H9 (cell line): ENCODE results near the gene FASTK. TPM values are rescaled to one million over a fixed set of nuclear protein-coding genes. Genes with fewer than 3 reads are reported as not detected.

Experiments used
- DNase-seq: peaks from one replicate; pipeline ENCODE4 v3.0.0-alpha.2; 2017
- H2AFZ ChIP-seq: one replicate; pipeline ENCODE4 v1.6.1; 2013; ENCODE audit warnings: mild to moderate bottlenecking, low read length, control low read depth, moderate library complexity
- H2AK5ac ChIP-seq: 2 replicates; pipeline ENCODE4 v1.6.1; 2013; ENCODE audit warnings: low read length, control low read depth, mixed read lengths; ENCODE audit not compliant: insufficient read length
- H2BK120ac ChIP-seq: one replicate; pipeline ENCODE4 v1.6.1; 2013; ENCODE audit warnings: low read depth, mild to moderate bottlenecking, low read length, control low read depth, inconsistent platforms; ENCODE audit not compliant: poor library complexity, severe bottlenecking
- H2BK12ac ChIP-seq: 2 replicates; pipeline ENCODE4 v1.6.1; 2013; ENCODE audit warnings: low read length, control low read depth, mixed read lengths, low read depth; ENCODE audit not compliant: insufficient read length
- H2BK15ac ChIP-seq: 2 replicates; pipeline ENCODE4 v1.6.1; 2013; ENCODE audit warnings: low read depth, low read length, control low read depth
- H2BK20ac ChIP-seq: one replicate; pipeline ENCODE4 v1.6.1; 2013; ENCODE audit warnings: low read depth, mild to moderate bottlenecking, low read length, control low read depth, inconsistent platforms; ENCODE audit not compliant: poor library complexity, severe bottlenecking
- H2BK5ac ChIP-seq: 2 replicates; pipeline ENCODE4 v1.6.1; 2013; ENCODE audit warnings: low read length, control low read depth, mixed read lengths; ENCODE audit not compliant: insufficient read length
- H3K14ac ChIP-seq: 2 replicates; pipeline ENCODE4 v1.6.1; 2013; ENCODE audit warnings: low read length, control low read depth; ENCODE audit not compliant: insufficient read depth
- H3K18ac ChIP-seq: 2 replicates; pipeline ENCODE4 v1.6.1; 2013; ENCODE audit warnings: low read depth, mild to moderate bottlenecking, mixed read lengths, low read length, control low read depth; ENCODE audit not compliant: insufficient read length
- H3K23ac ChIP-seq: 2 replicates; pipeline ENCODE4 v1.6.1; 2013; ENCODE audit warnings: low read length, control low read depth, mixed read lengths, low read depth; ENCODE audit not compliant: insufficient read length
- H3K23me2 ChIP-seq: 2 replicates; pipeline ENCODE4 v1.6.1; 2013; ENCODE audit warnings: low read depth, mild to moderate bottlenecking, mixed read lengths, low read length, control low read depth; ENCODE audit not compliant: insufficient read length, poor library complexity, severe bottlenecking
- H3K27ac ChIP-seq: 2 replicates; pipeline ENCODE4 v1.5.1; 2013; ENCODE audit warnings: low read length, control low read depth, mixed read lengths, low read depth; ENCODE audit not compliant: insufficient read length
- H3K27me3 ChIP-seq: 2 replicates; pipeline ENCODE4 v1.6.1; 2013; ENCODE audit warnings: low read length, control low read depth, inconsistent platforms; ENCODE audit not compliant: insufficient read depth
- H3K4ac ChIP-seq: 2 replicates; pipeline ENCODE4 v1.6.1; 2013; ENCODE audit warnings: low read depth, mild to moderate bottlenecking, control low read depth, inconsistent platforms, low read length, moderate library complexity
- H3K4me1 ChIP-seq: 2 replicates; pipeline ENCODE4 v1.6.1; 2013; ENCODE audit warnings: low read length, control low read depth, inconsistent platforms; ENCODE audit not compliant: insufficient read depth
- H3K4me2 ChIP-seq: 2 replicates; pipeline ENCODE4 v1.6.1; 2013; ENCODE audit warnings: low read length, control low read depth, mixed read lengths; ENCODE audit not compliant: insufficient read length, insufficient read depth
- H3K56ac ChIP-seq: 2 replicates; pipeline ENCODE4 v1.6.1; 2013; ENCODE audit warnings: low read depth, mild to moderate bottlenecking, mixed read lengths, low read length, control low read depth; ENCODE audit not compliant: insufficient read length
- H3K79me1 ChIP-seq: 2 replicates; pipeline ENCODE4 v1.6.1; 2013; ENCODE audit warnings: low read depth, mild to moderate bottlenecking, moderate library complexity, low read length, control low read depth, inconsistent platforms; ENCODE audit not compliant: insufficient read depth, poor library complexity, severe bottlenecking
- H3K79me2 ChIP-seq: 2 replicates; pipeline ENCODE4 v1.6.1; 2013; ENCODE audit warnings: low read length, control low read depth, inconsistent platforms; ENCODE audit not compliant: insufficient read depth
- H3K9ac ChIP-seq: 2 replicates; pipeline ENCODE4 v1.6.1; 2013; ENCODE audit warnings: low read length, control low read depth, mixed read lengths; ENCODE audit not compliant: insufficient read length; ENCODE audit errors: extremely low read depth
- H3K9me3 ChIP-seq: one replicate; pipeline ENCODE4 v1.6.1; 2013; ENCODE audit warnings: low read depth, low read length, inconsistent platforms; ENCODE audit not compliant: control insufficient read depth
- H3T11ph ChIP-seq: one replicate; pipeline ENCODE4 v1.6.1; 2013; ENCODE audit warnings: mild to moderate bottlenecking, low read length, control low read depth, inconsistent platforms
- H4K20me1 ChIP-seq: one replicate; pipeline ENCODE4 v1.6.1; 2013; ENCODE audit not compliant: control insufficient read depth, insufficient read length, insufficient read depth
- H4K5ac ChIP-seq: 2 replicates; pipeline ENCODE4 v1.6.1; 2013; ENCODE audit warnings: low read depth, mild to moderate bottlenecking, mixed read lengths, low read length, control low read depth; ENCODE audit not compliant: insufficient read length
- H4K8ac ChIP-seq: replicated peaks from 2 replicates; pipeline ENCODE4 v1.6.1; 2013; ENCODE audit warnings: low read length, control low read depth, mixed read lengths, low read depth; ENCODE audit not compliant: insufficient read length
- H4K91ac ChIP-seq: 2 replicates; pipeline ENCODE4 v1.6.1; 2013; ENCODE audit warnings: low read depth, mild to moderate bottlenecking, moderate library complexity, mixed read lengths, low read length, control low read depth; ENCODE audit not compliant: insufficient read length
- H3K27ac Mint-ChIP-seq, 3 experiments: 2 replicates in 2 of 3; 3 replicates in 1 of 3; pipeline ENCODE4 v1.8.0; 2020 to 2021; ENCODE audit warnings: mixed read lengths in 3 of 3, mild to moderate bottlenecking in 1 of 3, moderate library complexity in 1 of 3
- H3K27me3 Mint-ChIP-seq: 2 replicates; pipeline ENCODE4 v1.8.0; 2021; ENCODE audit warnings: low read depth, mild to moderate bottlenecking, moderate library complexity, mixed read lengths
- H3K36me3 Mint-ChIP-seq, 3 experiments: 2 replicates in 2 of 3; 3 replicates in 1 of 3; pipeline ENCODE4 v1.8.0; 2020 to 2021; ENCODE audit warnings: low read depth in 3 of 3, mixed read lengths in 3 of 3; ENCODE audit not compliant: insufficient read depth in 1 of 3
- H3K4me1 Mint-ChIP-seq, 2 experiments: 2 replicates each; pipeline ENCODE4 v1.8.0; 2020; ENCODE audit warnings: mixed read lengths in 2 of 2
- H3K4me3 Mint-ChIP-seq, 2 experiments: 2 replicates in 1 of 2; 3 replicates in 1 of 2; pipeline ENCODE4 v1.8.0; 2020 to 2021; ENCODE audit warnings: mild to moderate bottlenecking in 2 of 2, mixed read lengths in 2 of 2, moderate library complexity in 1 of 2
- H3K9me3 Mint-ChIP-seq, 2 experiments: 2 replicates in 1 of 2; 3 replicates in 1 of 2; pipeline ENCODE4 v1.8.0; 2020; ENCODE audit warnings: mild to moderate bottlenecking in 2 of 2, mixed read lengths in 2 of 2, moderate library complexity in 1 of 2
- WGBS: extraction: QIAGEN DNeasy Blood & Tissue Kit; methylation state at CpG from one replicate; pipeline ENCODE4 v1.1.7; 2013; ENCODE audit warnings: missing lambda C conversion rate, low lambda C conversion rate, mixed read lengths; ENCODE audit not compliant: insufficient read length; ENCODE audit errors: extremely low coverage; 5-methylcytosine and 5-hydroxymethylcytosine counted together
- total RNA-seq: library from RNA; stranded (reverse); gene quantifications from 2 replicates; pipeline ENCODE4 v1.2.1, GENCODE V29; 2021
- TF ChIP-seq, protein P1 (sequence below): fragments of 200-600 bp; sonication (generic); conservative IDR thresholded peaks from 3 replicates; pipeline ENCODE4 v1.8.0; 2021; ENCODE audit warnings: antibody characterized with exemption, mild to moderate bottlenecking

The FASTK gene
- total RNA-seq, 1 experiment from 2014 or later, result 57.8 TPM

DNA sequence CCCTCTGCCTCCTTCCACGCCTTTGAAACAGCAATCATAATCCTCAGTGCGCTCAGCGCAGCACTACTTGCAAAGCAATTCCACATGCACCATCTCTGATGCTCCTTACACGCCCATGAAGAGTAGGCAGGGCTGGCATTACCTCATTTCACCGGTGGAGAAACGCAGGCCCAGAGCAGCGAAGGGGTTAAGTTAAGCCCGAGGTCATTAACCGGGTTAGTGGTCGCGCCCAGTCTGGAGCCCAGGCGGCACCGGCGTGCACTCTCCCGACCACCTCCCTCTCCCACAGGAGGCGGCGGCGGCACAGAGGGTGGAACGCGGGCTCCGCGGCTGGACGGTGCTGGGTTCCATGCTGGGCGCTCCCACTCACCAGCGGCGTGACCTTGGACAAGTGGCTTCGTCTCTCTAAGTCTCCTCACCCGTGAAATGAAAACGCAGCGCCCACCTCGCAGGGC lies 515 bp downstream of the FASTK start:
- Histone ChIP-seq H3T11ph (no peak overlapping the region), H3K56ac (no peak overlapping the region), H2BK120ac (no peak overlapping the region), H3K9ac (peak overlapping the region; percentile 74), H2BK5ac (no peak overlapping the region), H4K20me1 (no peaks in the 10 kb centered on the region), H2BK20ac (no peak overlapping the region), H3K79me2 (no peaks in the 10 kb centered on the region; the same call in 1 of the 2 replicates), H3K27ac (no peak overlapping the region), H3K23ac (no peak overlapping the region), H2AFZ (no peak overlapping the region), H3K14ac (no peak overlapping the region; the same call in 1 of the 2 replicates), H3K18ac (no peak overlapping the region), H3K27me3 (no peaks in the 10 kb centered on the region; the same call in 1 of the 2 replicates), H4K5ac (no peak overlapping the region), H3K9me3 (no peaks in the 10 kb centered on the region), H3K79me1 (no peaks in the 10 kb centered on the region), H3K4me2 (peak overlapping the region; percentile 70), H3K4me1 (0 out of 2 replicates have a peak, but pooled peaks cover under 1% of the 10 kb centered on the region), H4K91ac (no peak overlapping the region), H3K4ac (no peak overlapping the region), H2BK15ac (no peak overlapping the region), H3K23me2 (peaks cover 7% of the 10 kb centered on the region), H2AK5ac (no peak overlapping the region), H2BK12ac (no peak overlapping the region), H4K8ac (no peak overlapping the region)
- WGBS, result no CpG with 5 or more reads among the region's 31 CpGs
- Mint-ChIP-seq H3K4me1 (peaks cover 35 to 47% of the 10 kb centered on the region in 2 experiments), H3K4me3 (peak overlapping the region; percentile 79 to 92), H3K27me3 (peaks cover 9% of the 10 kb centered on the region), H3K9me3 (no peaks in the 10 kb centered on the region; a peak in 1 of 5 replicates), H3K27ac (peak overlapping the region; percentile 6 to 86 (median 65); a peak in 3 of 7 replicates), H3K36me3 (peaks cover 8 to 19% (median 17%) of the 10 kb centered on the region in 3 experiments)
- TF ChIP-seq, protein P1, sequence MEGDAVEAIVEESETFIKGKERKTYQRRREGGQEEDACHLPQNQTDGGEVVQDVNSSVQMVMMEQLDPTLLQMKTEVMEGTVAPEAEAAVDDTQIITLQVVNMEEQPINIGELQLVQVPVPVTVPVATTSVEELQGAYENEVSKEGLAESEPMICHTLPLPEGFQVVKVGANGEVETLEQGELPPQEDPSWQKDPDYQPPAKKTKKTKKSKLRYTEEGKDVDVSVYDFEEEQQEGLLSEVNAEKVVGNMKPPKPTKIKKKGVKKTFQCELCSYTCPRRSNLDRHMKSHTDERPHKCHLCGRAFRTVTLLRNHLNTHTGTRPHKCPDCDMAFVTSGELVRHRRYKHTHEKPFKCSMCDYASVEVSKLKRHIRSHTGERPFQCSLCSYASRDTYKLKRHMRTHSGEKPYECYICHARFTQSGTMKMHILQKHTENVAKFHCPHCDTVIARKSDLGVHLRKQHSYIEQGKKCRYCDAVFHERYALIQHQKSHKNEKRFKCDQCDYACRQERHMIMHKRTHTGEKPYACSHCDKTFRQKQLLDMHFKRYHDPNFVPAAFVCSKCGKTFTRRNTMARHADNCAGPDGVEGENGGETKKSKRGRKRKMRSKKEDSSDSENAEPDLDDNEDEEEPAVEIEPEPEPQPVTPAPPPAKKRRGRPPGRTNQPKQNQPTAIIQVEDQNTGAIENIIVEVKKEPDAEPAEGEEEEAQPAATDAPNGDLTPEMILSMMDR, result no peak
- no peak for DNase-seq
